Sigmoid colon (tissue), 4 donors: ENCODE data around the gene GCDH.

Source experiments
- EP300 ChIP-seq, 4 donors: sonication (generic); formaldehyde crosslinking; IDR thresholded peaks; one replicate each; pipeline ENCODE4 v1.6.1; 2017; ENCODE audit warnings: antibody characterized with exemption in 4 of 4
- POLR2AphosphoS5 ChIP-seq, 4 donors: sonication (generic); formaldehyde crosslinking; IDR thresholded peaks; one replicate each; pipeline ENCODE4 v1.6.1; 2017; ENCODE audit warnings: antibody characterized with exemption in 4 of 4
- TF ChIP-seq, protein P1 (sequence below), 4 experiments: fragments of 450-650 bp in 3 of 4; fragments of 200-600 bp in 1 of 4; IDR thresholded peaks; one replicate each; pipeline ENCODE4 v1.5.1; 2016 to 2019; ENCODE audit warnings: antibody characterized with exemption in 4 of 4, mild to moderate bottlenecking in 3 of 4, moderate library complexity in 2 of 4

DNA sequence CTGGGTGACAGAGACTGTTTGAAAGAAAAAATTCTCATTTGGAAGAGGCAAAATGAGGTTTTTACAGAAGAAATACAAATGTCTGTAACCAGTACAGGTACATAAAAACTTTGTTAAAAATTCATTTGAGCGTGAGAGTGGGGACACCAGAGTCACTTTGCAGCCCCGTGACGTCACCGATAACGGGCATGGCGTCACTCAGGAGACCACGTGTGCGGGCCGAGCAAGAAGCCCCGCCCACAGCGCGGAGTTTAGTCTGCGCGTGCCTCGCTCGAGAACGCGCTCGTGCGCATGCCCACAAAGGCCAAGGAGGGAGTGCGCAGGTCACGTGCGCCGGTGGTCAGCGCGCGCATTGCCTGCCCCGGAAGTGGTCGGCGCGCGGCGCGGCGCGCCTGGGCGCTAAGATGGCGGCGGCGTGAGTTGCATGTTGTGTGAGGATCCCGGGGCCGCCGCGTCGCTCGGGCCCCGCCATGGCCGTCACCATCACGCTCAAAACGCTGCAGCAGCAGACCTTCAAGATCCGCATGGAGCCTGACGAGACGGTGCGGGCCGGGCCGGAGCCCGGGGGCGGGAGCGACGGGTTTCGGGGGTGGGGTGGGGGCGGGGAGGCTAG, 54.6 kb downstream of the GCDH start, which contains the start of gene RAD23A:
- TF ChIP-seq, protein P1, sequence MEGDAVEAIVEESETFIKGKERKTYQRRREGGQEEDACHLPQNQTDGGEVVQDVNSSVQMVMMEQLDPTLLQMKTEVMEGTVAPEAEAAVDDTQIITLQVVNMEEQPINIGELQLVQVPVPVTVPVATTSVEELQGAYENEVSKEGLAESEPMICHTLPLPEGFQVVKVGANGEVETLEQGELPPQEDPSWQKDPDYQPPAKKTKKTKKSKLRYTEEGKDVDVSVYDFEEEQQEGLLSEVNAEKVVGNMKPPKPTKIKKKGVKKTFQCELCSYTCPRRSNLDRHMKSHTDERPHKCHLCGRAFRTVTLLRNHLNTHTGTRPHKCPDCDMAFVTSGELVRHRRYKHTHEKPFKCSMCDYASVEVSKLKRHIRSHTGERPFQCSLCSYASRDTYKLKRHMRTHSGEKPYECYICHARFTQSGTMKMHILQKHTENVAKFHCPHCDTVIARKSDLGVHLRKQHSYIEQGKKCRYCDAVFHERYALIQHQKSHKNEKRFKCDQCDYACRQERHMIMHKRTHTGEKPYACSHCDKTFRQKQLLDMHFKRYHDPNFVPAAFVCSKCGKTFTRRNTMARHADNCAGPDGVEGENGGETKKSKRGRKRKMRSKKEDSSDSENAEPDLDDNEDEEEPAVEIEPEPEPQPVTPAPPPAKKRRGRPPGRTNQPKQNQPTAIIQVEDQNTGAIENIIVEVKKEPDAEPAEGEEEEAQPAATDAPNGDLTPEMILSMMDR (IDR thresholded peaks at IDR 0.05), result no peak
- TF ChIP-seq POLR2AphosphoS5 (IDR thresholded peaks at IDR 0.05) (peak; percentile 92 to 99 (median 98)), EP300 (IDR thresholded peaks at IDR 0.05) (peak in 1 of 4 donors; percentile 62)
